ENCODE measurements around the gene DDI2.
"Not testable (repeated sequence)": the region's sequence is repeated elsewhere in the genome, so short reads cannot be mapped to it uniquely, and the experiment has no call there.

The DDI2 gene

GRCh38 chr1:15617173-15618076 is at the start of gene DDI2:
Gene DDI2 (plus strand): TSS chr1:15617458. CDS start chr1:15617671, 213 bp downstream.
- DNase-seq = peak; percentile 87 to 91

- no peak for DNase-seq
Observed at GRCh38 chr1:15568387-15569073, 48.7 kb upstream of the DDI2 start.

- DNase-seq = no peak
Observed at GRCh38 chr1:15570861-15571260, 46.4 kb upstream of the DDI2 start.

GRCh38 chr1:15571266-15571665 is 46.0 kb upstream of the DDI2 start:
- DNase-seq = no peak

GRCh38 chr1:15573477-15573876 is 43.8 kb upstream of the DDI2 start:
- no peak for DNase-seq

- no peak for DNase-seq
Observed at GRCh38 chr1:15574741-15575140, 42.5 kb upstream of the DDI2 start.

GRCh38 chr1:15575549-15576150 is 41.6 kb upstream of the DDI2 start:
- DNase-seq = no peak

- DNase-seq = no peak
Observed at GRCh38 chr1:15577691-15578090, 39.6 kb upstream of the DDI2 start.

GRCh38 chr1:15578921-15579682 is 38.2 kb upstream of the DDI2 start:
- no peak for DNase-seq

GRCh38 chr1:15579683-15580047 is 37.6 kb upstream of the DDI2 start:
- no peak for DNase-seq

GRCh38 chr1:15583016-15583706 is 34.1 kb upstream of the DDI2 start:
- no peak for DNase-seq

- DNase-seq = peak; percentile 52 to 62
Observed at GRCh38 chr1:15584489-15585363, 32.5 kb upstream of the DDI2 start, which contains the start of gene AGMAT. Gene AGMAT (minus strand): TSS chr1:15585051. CDS start chr1:15584967, 84 bp downstream.

GRCh38 chr1:15592285-15592684 is 25.0 kb upstream of the DDI2 start:
- no peak for DNase-seq

- no peak for DNase-seq
Observed at GRCh38 chr1:15595809-15596617, 21.2 kb upstream of the DDI2 start.

- no peak for DNase-seq
Observed at GRCh38 chr1:15598436-15598835, 18.8 kb upstream of the DDI2 start.

- peak; percentile 86 to 87 for DNase-seq
Observed at GRCh38 chr1:15603050-15603965, 13.9 kb upstream of the DDI2 start.

GRCh38 chr1:15603966-15604282 is 13.3 kb upstream of the DDI2 start:
- DNase-seq = not testable (repeated sequence)

- not testable (repeated sequence) for DNase-seq
Observed at GRCh38 chr1:15604400-15604799, 12.9 kb upstream of the DDI2 start.
